ENCODE data around the gene ITIH1. TPM values are rescaled to one million over a fixed set of nuclear protein-coding genes. Genes with fewer than 3 reads are reported as not detected.

The ITIH1 gene
- total RNA-seq, 3 donors from 2014 or later (not counting 1 experiment from before 2014, with no cell fraction given): 0.56 TPM; not detected in 2

DNA sequence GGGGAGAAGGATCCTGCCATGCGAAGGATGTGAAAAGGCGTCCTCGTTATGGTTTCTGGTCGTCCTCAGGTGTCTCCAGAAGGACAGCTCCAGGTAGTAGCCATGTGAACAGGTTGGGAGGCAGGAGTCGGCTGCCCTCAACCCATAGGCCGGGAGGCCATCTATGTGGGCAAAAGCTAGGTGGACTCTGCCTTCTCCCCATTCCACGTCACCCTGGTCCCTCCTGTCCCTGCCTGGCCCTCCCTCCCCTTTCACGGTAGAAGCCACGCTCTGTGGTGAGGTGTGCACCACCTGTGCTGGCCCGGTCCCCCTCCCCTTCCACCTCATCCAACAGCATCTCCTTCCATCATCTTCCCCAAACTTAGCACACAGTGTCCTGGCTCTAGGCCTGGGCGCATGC lies 33.5 kb downstream of the ITIH1 start:
- intact Hi-C loops (cut with micrococcal nuclease): no loop called here
- whole genome bisulfite sequencing (ENCODE audit: insufficient coverage): 89% methylated on average over 11 of the region's 11 CpGs
- H3K9me3 ChIP-seq (ENCODE audit: control insufficient read depth, insufficient read depth, low read length): no peaks in the 10 kb centered on the region
- TF ChIP-seq CTCF (IDR thresholded peaks at IDR 0.05): no peak
- no peaks in the 10 kb centered on the region for H3K36me3 ChIP-seq (ENCODE audit: control insufficient read depth, insufficient read depth, low read length)
- no peak overlapping the region for H3K27ac Mint-ChIP-seq
- no peaks in the 10 kb centered on the region for H3K9me3 Mint-ChIP-seq
- H3K4me3 Mint-ChIP-seq: no peak overlapping the region
- DNase-seq (no peak), ATAC-seq (no peak)
- peaks cover 0 to 23% of the 10 kb centered on the region in 2 donors for H3K4me1 Mint-ChIP-seq
- H3K27me3 Mint-ChIP-seq (ENCODE audit: low read depth in 2 of 2): no peaks in the 10 kb centered on the region
- H3K4me1 ChIP-seq (ENCODE audit: control insufficient read depth, insufficient read depth, low read length): peaks cover 15% of the 10 kb centered on the region
- H3K27me3 ChIP-seq (ENCODE audit: control insufficient read depth, insufficient read depth, low read length): no peaks in the 10 kb centered on the region
- H3K36me3 Mint-ChIP-seq: no peaks in the 10 kb centered on the region
- no peak overlapping the region for H3K27ac ChIP-seq (ENCODE audit: low read length)
- H3K4me3 ChIP-seq (ENCODE audit: low read length): no peak overlapping the region

- no peak overlapping the region for H3K4me3 Mint-ChIP-seq
- Histone ChIP-seq H3K4me1 (ENCODE audit: control insufficient read depth, insufficient read depth, low read length) (peaks cover 15% of the 10 kb centered on the region), H3K27ac (ENCODE audit: low read length) (no peak overlapping the region), H3K36me3 (ENCODE audit: control insufficient read depth, insufficient read depth, low read length) (no peaks in the 10 kb centered on the region), H3K27me3 (ENCODE audit: control insufficient read depth, insufficient read depth, low read length) (no peaks in the 10 kb centered on the region), H3K4me3 (ENCODE audit: low read length) (no peak overlapping the region), H3K9me3 (ENCODE audit: control insufficient read depth, insufficient read depth, low read length) (no peaks in the 10 kb centered on the region)
- no peak for DNase-seq
- no peaks in the 10 kb centered on the region for H3K9me3 Mint-ChIP-seq
- no peak for ATAC-seq
- 88% methylated on average over 7 of the region's 7 CpGs for WGBS (ENCODE audit: insufficient coverage)
- H3K27me3 Mint-ChIP-seq (ENCODE audit: low read depth in 2 of 2): no peaks in the 10 kb centered on the region
- H3K27ac Mint-ChIP-seq: peak overlapping the region in 1 of 2 donors; percentile 18
- no peak for TF ChIP-seq CTCF (IDR thresholded peaks at IDR 0.05)
- no peaks in the 10 kb centered on the region for H3K36me3 Mint-ChIP-seq
- H3K4me1 Mint-ChIP-seq: peaks cover 0 to 23% of the 10 kb centered on the region in 2 donors
- intact Hi-C loops (cut with micrococcal nuclease): no loop called here
Observed at GRCh38 chr3:52811452-52812011, 34.1 kb downstream of the ITIH1 start.

GRCh38 chr3:52813810-52814209 lies 36.4 kb downstream of the ITIH1 start:
- 97% methylated on average over 8 of the region's 8 CpGs for WGBS (ENCODE audit: insufficient coverage)
- no peaks in the 10 kb centered on the region for H3K9me3 Mint-ChIP-seq
- no peaks in the 10 kb centered on the region for H3K27me3 ChIP-seq (ENCODE audit: control insufficient read depth, insufficient read depth, low read length)
- no peak overlapping the region for H3K27ac ChIP-seq (ENCODE audit: low read length)
- no peak overlapping the region for H3K4me3 Mint-ChIP-seq
- no peaks in the 10 kb centered on the region for H3K4me1 ChIP-seq (ENCODE audit: control insufficient read depth, insufficient read depth, low read length)
- H3K36me3 ChIP-seq (ENCODE audit: control insufficient read depth, insufficient read depth, low read length): no peaks in the 10 kb centered on the region
- no peaks in the 10 kb centered on the region for H3K36me3 Mint-ChIP-seq
- H3K27me3 Mint-ChIP-seq (ENCODE audit: low read depth in 2 of 2): no peaks in the 10 kb centered on the region
- no peaks in the 10 kb centered on the region for H3K9me3 ChIP-seq (ENCODE audit: control insufficient read depth, insufficient read depth, low read length)
- H3K4me1 Mint-ChIP-seq: peaks cover 0 to 11% of the 10 kb centered on the region in 2 donors
- no peak overlapping the region for H3K27ac Mint-ChIP-seq
- H3K4me3 ChIP-seq (ENCODE audit: low read length): no peak overlapping the region
- DNase-seq (no peak), ATAC-seq (no peak)
- TF ChIP-seq CTCF (IDR thresholded peaks at IDR 0.05): no peak
- intact Hi-C loops (cut with micrococcal nuclease): no loop called here

GRCh38 chr3:52816199-52816598 lies 38.8 kb downstream of the ITIH1 start:
- ATAC-seq (no peak), DNase-seq (no peak)
- Mint-ChIP-seq H3K27ac (no peak overlapping the region), H3K36me3 (no peaks in the 10 kb centered on the region), H3K4me1 (no peaks in the 10 kb centered on the region), H3K27me3 (ENCODE audit: low read depth in 2 of 2) (no peaks in the 10 kb centered on the region), H3K9me3 (no peaks in the 10 kb centered on the region), H3K4me3 (no peak overlapping the region)
- H3K36me3 ChIP-seq (ENCODE audit: control insufficient read depth, insufficient read depth, low read length): no peaks in the 10 kb centered on the region
- H3K4me3 ChIP-seq (ENCODE audit: low read length): no peak overlapping the region
- no peaks in the 10 kb centered on the region for H3K27me3 ChIP-seq (ENCODE audit: control insufficient read depth, insufficient read depth, low read length)
- no peaks in the 10 kb centered on the region for H3K9me3 ChIP-seq (ENCODE audit: control insufficient read depth, insufficient read depth, low read length)
- no peaks in the 10 kb centered on the region for H3K4me1 ChIP-seq (ENCODE audit: control insufficient read depth, insufficient read depth, low read length)
- no peak overlapping the region for H3K27ac ChIP-seq (ENCODE audit: low read length)
- 88% methylated on average over 5 of the region's 6 CpGs for WGBS (ENCODE audit: insufficient coverage)
- intact Hi-C loops (cut with micrococcal nuclease): no loop called here
- TF ChIP-seq CTCF (IDR thresholded peaks at IDR 0.05): no peak
